Erythroblast (primary cell): ENCODE measurements around the gene SEPTIN8.

ENCODE experiments used
- GATA1 ChIP-seq: IDR thresholded peaks from 2 replicates; pipeline ENCODE4 v1.6.1; 2011; ENCODE audit warnings: low read depth, mild to moderate bottlenecking, control low read depth, low read length, moderate library complexity
- POLR2A ChIP-seq: IDR thresholded peaks from 2 replicates; pipeline ENCODE4 v1.6.1; 2011; ENCODE audit warnings: mild to moderate bottlenecking, low read length

DNA sequence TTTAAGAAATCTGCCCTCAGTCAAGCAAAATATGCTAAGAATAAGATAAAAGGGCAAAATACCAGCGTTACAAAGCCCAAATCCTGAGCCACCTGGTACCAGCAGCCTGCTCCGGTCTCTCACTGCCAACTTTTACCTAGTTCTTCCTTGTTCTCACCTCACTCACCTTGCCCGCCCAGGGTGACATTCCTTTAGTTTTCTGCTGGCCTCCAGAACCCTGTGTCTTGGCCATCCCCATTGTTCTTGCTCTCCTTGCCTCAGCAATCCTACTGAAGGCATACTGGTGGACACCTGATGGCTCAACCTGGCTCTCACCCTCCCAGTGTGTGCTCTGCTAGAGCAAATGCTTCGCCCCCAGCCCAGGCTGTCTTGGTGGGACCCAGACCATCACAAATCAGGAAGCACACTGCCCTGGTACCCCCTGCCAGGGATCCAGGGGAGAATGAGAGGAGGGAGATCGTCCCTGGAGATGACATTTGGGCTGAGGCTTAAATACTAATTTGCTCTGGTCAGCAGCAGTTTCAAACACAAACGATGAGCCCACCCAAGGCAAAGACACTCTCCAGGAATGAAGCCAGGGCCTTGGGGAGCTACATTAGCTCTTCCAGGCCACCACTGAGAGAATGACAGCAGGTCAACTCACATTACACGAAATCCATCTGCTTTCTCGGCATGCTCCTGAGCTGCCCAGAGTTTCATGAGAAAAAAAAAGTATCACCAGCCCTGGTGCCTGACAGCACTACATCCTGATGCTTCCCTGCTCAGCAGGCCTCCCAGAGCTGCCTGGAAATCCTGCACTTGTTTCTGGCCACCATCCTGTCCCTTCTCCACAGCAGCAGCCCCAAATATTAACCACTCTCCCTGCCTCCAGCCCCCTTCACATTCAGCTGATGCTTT, 12.2 kb upstream of the SEPTIN8 start:
- TF ChIP-seq POLR2A (no peak), GATA1 (no peak)
